Measurements from ENCODE around the gene TIMM44. TPM values are rescaled to one million over a fixed set of nuclear protein-coding genes. Genes with fewer than 3 reads are reported as not detected.

The TIMM44 gene
- total and polyA plus RNA-seq, 2 donors (not counting 3 experiments of a cell fraction or from before 2014, with no cell fraction given): 61.5 to 64.3 TPM

DNA sequence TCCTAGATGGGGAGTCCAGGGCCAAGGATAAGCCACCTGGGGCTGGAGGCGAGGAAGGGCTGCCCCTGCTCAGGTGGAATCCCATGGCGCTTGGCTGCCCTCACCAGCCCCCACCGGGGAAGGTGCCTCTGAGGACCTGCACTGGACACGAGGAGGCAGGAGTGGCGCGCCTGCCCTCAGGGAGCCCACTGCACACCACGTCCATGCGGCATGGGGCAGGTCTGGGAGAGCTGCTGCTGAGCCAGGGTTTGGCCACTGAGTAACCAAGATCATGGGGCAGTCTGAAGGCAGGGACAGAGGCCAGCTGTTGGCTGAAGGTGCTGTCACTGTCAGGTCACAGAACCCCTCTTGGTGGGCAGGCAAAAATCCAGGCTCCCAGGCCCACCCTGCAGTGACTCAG is 36.1 kb upstream of the TIMM44 start:
- intact Hi-C loops (cut with micrococcal nuclease): no loop called here
- H2AFZ ChIP-seq (ENCODE audit: low read depth, low read length): no peak overlapping the region
- peaks cover 10 to 72% of the 10 kb centered on the region in 2 experiments for H3K36me3 ChIP-seq (ENCODE audit: control insufficient read depth in 2 of 2, extremely low read depth in 1 of 2, insufficient read depth in 2 of 2, low read length in 2 of 2)
- no peaks in the 10 kb centered on the region for H3K4me1 ChIP-seq (ENCODE audit: control insufficient read depth, extremely low read depth, insufficient read depth, low read length)
- no peak overlapping the region for H3K27ac ChIP-seq (ENCODE audit: insufficient read depth, low read depth, low read length)
- H3K79me2 ChIP-seq (ENCODE audit: control insufficient read depth, insufficient read depth, low read length): peaks cover 24% of the 10 kb centered on the region
- dilution Hi-C loops (cut with MboI; ENCODE audit: extremely low pct_ligation_motif_present, low sequenced_read_pairs): no loop called here
- H4K20me1 ChIP-seq (replicated peaks; ENCODE audit: control insufficient read depth, extremely low read depth, insufficient read depth, low read length): no peaks in the 10 kb centered on the region
- H3K9ac ChIP-seq (replicated peaks; ENCODE audit: extremely low read depth, insufficient read depth, low read length): no peak overlapping the region
- DNase-seq (ENCODE audit: low read depth, low spot score) (no peak), FAIRE-seq (no peak)
- TF ChIP-seq GATA2 (IDR thresholded peaks at IDR 0.05; ENCODE audit: insufficient read depth, insufficient read length, low read depth, low read length) (no peak), JUN (IDR thresholded peaks at IDR 0.05; ENCODE audit: borderline replicate concordance, insufficient read depth, insufficient read length, low read depth) (no peak), MYC (IDR thresholded peaks at IDR 0.05; ENCODE audit: low read depth, low read length) (no peak), POLR2A (IDR thresholded peaks at IDR 0.05; ENCODE audit: low read depth, low read length) (no peak), POLR2AphosphoS5 (IDR thresholded peaks at IDR 0.05; ENCODE audit: insufficient read depth, low read depth, low read length) (no peak), EZH2 (IDR thresholded peaks at IDR 0.05; ENCODE audit: borderline replicate concordance, low read depth, low read length, severe bottlenecking) (no peak), FOS (IDR thresholded peaks at IDR 0.05; ENCODE audit: borderline replicate concordance, insufficient read depth, low read length) (no peak)
- TF ChIP-seq, protein P1, sequence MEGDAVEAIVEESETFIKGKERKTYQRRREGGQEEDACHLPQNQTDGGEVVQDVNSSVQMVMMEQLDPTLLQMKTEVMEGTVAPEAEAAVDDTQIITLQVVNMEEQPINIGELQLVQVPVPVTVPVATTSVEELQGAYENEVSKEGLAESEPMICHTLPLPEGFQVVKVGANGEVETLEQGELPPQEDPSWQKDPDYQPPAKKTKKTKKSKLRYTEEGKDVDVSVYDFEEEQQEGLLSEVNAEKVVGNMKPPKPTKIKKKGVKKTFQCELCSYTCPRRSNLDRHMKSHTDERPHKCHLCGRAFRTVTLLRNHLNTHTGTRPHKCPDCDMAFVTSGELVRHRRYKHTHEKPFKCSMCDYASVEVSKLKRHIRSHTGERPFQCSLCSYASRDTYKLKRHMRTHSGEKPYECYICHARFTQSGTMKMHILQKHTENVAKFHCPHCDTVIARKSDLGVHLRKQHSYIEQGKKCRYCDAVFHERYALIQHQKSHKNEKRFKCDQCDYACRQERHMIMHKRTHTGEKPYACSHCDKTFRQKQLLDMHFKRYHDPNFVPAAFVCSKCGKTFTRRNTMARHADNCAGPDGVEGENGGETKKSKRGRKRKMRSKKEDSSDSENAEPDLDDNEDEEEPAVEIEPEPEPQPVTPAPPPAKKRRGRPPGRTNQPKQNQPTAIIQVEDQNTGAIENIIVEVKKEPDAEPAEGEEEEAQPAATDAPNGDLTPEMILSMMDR (IDR thresholded peaks at IDR 0.05; ENCODE audit: extremely low read depth in 1 of 2, insufficient read depth in 1 of 2, low read depth in 1 of 2, low read length in 2 of 2): no peak
- TF ChIP-seq, protein P2, sequence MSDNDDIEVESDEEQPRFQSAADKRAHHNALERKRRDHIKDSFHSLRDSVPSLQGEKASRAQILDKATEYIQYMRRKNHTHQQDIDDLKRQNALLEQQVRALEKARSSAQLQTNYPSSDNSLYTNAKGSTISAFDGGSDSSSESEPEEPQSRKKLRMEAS (IDR thresholded peaks at IDR 0.05; ENCODE audit: insufficient read depth, insufficient read length): no peak
- CTCF ChIA-PET: interaction anchor here (1.0 kb wide), 1 partner anchor 35 kb away, joined by 3 read pairs; no protein-coding TSS in a partner anchor
- H3K9me1 ChIP-seq (replicated peaks; ENCODE audit: control insufficient read depth, extremely low read depth, insufficient read depth, low read length): no peaks in the 10 kb centered on the region
- H3K9me3 ChIP-seq (replicated peaks; ENCODE audit: control insufficient read depth, insufficient read depth, low read length): no peaks in the 10 kb centered on the region
- H3K27me3 ChIP-seq (ENCODE audit: control insufficient read depth in 2 of 2, insufficient read depth in 2 of 2, low read length in 2 of 2): no peaks in the 10 kb centered on the region
- no peak overlapping the region for H3K4me2 ChIP-seq (ENCODE audit: insufficient read depth, low read length)
- H3K4me3 ChIP-seq (replicated peaks in 1 of 3; ENCODE audit: insufficient read depth in 1 of 3, low read depth in 1 of 3, low read length in 3 of 3): no peak overlapping the region
- BruUV-seq (replicated peaks): no TSS peak
- POLR2A ChIA-PET: no interaction called here
